Urinary bladder (tissue), 4 donors: ENCODE measurements around the gene NSMCE4A. TPM values are rescaled to one million over a fixed set of nuclear protein-coding genes. Genes with fewer than 3 reads are reported as not detected.
"Not testable (repeated sequence)": the region's sequence is repeated elsewhere in the genome, so short reads cannot be mapped to it uniquely, and the experiment has no call there.

ENCODE experiments used
- DNase-seq: peaks from one replicate; pipeline ENCODE4 v3.0.0-alpha.2; 2015; ENCODE audit errors: extremely low spot score
- H3K27ac ChIP-seq: one replicate; pipeline ENCODE4 v1.5.1; 2013; ENCODE audit warnings: low read depth, mild to moderate bottlenecking, moderate library complexity
- H3K36me3 ChIP-seq: one replicate; pipeline ENCODE4 v1.6.1; 2013; ENCODE audit warnings: mild to moderate bottlenecking, moderate library complexity; ENCODE audit not compliant: insufficient read depth
- H3K4me1 ChIP-seq: one replicate; pipeline ENCODE4 v1.6.1; 2013; ENCODE audit warnings: mild to moderate bottlenecking, moderate library complexity; ENCODE audit not compliant: insufficient read depth
- H3K4me3 ChIP-seq: one replicate; pipeline ENCODE4 v1.5.1; 2013; ENCODE audit warnings: low read depth, low read length
- WGBS: extraction: QIAGEN DNeasy Blood & Tissue Kit; methylation state at CpG from one replicate; pipeline ENCODE4 v1.1.7; 2013; 5-methylcytosine and 5-hydroxymethylcytosine counted together
- polyA plus RNA-seq: library from polyadenylated mRNA; stranded (reverse); fragments of 200-250 nt; gene quantifications from one replicate; pipeline ENCODE4 v1.2.3, GENCODE V29; 2013
- total RNA-seq: library from RNA; depleted of rRNA; stranded (reverse); fragments of >200 nt; gene quantifications from one replicate; pipeline ENCODE4 v1.2.3, GENCODE V29; 2014
- donor health status: healthy with polysubstance abuse.
- donor health status: healthy.

NSMCE4A gene
- total and polyA plus RNA-seq, 2 donors = 60.6 to 94.0 TPM

GRCh38 chr10:121976607-121977006 is 1.6 kb upstream of the NSMCE4A start:
- 90% methylated on average over 6 of the region's 6 CpGs for WGBS
- H3K4me1 ChIP-seq = peaks cover 3% of the 10 kb centered on the region
- no peak for DNase-seq
- H3K4me3 ChIP-seq = no peak overlapping the region
- no peak overlapping the region for H3K27ac ChIP-seq
- no peaks in the 10 kb centered on the region for H3K36me3 ChIP-seq

GRCh38 chr10:121975295-121976086 is 474 bp upstream of the NSMCE4A start:
- Histone ChIP-seq H3K4me3 (peak overlapping the region; percentile 85), H3K36me3 (no peaks in the 10 kb centered on the region), H3K4me1 (peaks cover 3% of the 10 kb centered on the region), H3K27ac (peak overlapping the region; percentile 94)
- DNase-seq = no peak
- 41% methylated on average over 21 of the region's 21 CpGs for WGBS

- H3K4me3 ChIP-seq = peak overlapping the region; percentile 85
- 8% methylated on average over 21 of the region's 21 CpGs for WGBS
- no peak overlapping the region for H3K27ac ChIP-seq
- DNase-seq = no peak
- H3K36me3 ChIP-seq = no peaks in the 10 kb centered on the region
- peaks cover 3% of the 10 kb centered on the region for H3K4me1 ChIP-seq
Measured at GRCh38 chr10:121974019-121974534, 940 bp downstream of the NSMCE4A start.

DNA sequence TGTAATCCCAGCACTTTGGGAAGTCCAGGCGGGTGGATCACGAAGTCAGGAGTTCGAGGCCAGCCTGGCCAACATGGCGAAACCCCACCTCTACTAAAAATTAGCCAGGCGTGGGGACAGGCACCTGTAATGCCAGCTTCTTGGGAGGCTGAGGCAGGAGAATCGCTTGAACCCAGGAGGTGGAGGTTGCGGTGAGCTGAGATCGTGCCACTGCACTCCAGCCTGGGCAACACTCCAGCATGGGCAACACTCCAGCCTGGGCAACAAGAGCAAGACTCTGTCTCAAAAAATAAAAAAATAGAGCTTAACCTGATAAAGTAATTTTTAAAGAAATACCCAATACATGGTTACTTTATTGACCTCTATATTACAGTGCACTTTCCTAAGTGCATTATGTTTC is 5.9 kb downstream of the NSMCE4A start:
- H3K4me1 ChIP-seq, H3K27ac ChIP-seq, H3K36me3 ChIP-seq, H3K4me3 ChIP-seq, DNase-seq: not testable (repeated sequence)
- 91% methylated on average over 8 of the region's 8 CpGs for WGBS

- H3K36me3 ChIP-seq = peaks cover 2% of the 10 kb centered on the region
- 69% methylated on average over 3 of the region's 3 CpGs for WGBS
- DNase-seq = no peak
Measured at GRCh38 chr10:121965996-121966395, 9.0 kb downstream of the NSMCE4A start.

GRCh38 chr10:121961456-121961855 is 13.6 kb downstream of the NSMCE4A start:
- Histone ChIP-seq H3K36me3 (peaks cover 1% of the 10 kb centered on the region), H3K27ac (no peak overlapping the region), H3K4me3 (no peak overlapping the region), H3K4me1 (no peaks in the 10 kb centered on the region)
- no peak for DNase-seq
- 90% methylated on average over 2 of the region's 2 CpGs for WGBS

More at GRCh38 chr10:121965996-121966395, 9.0 kb downstream of the NSMCE4A start:
- H3K4me3 ChIP-seq = no peak overlapping the region
- H3K4me1 ChIP-seq = no peaks in the 10 kb centered on the region
- no peak overlapping the region for H3K27ac ChIP-seq

DNA sequence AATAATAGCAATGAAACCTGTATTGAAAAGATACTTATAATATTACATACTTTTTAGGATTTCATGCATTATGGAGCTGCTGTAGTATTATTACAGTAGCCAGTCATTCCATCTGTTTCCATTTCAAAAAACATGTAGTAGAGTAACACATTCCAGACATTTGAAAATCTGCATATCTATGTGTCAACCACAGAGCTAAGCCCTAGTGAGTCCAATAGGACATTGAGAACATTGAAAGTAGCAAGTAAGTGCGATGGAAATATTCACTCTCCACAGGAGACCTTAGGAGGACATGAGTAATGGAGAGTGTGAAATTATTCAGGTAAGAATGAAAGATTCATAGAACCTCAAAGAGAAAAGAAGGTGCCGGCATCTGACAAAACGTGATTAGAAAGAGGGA is 15.3 kb downstream of the NSMCE4A start:
- no peak overlapping the region for H3K4me3 ChIP-seq
- DNase-seq = no peak
- no peaks in the 10 kb centered on the region for H3K36me3 ChIP-seq
- H3K27ac ChIP-seq = no peak overlapping the region
- WGBS = 93% methylated on average over 3 of the region's 3 CpGs
- no peaks in the 10 kb centered on the region for H3K4me1 ChIP-seq

- Histone ChIP-seq H3K27ac (no peak overlapping the region), H3K36me3 (no peaks in the 10 kb centered on the region), H3K4me1 (no peaks in the 10 kb centered on the region), H3K4me3 (no peak overlapping the region)
- WGBS = 82% methylated on average over 7 of the region's 7 CpGs
- no peak for DNase-seq
Measured at GRCh38 chr10:121956111-121957061, 18.6 kb downstream of the NSMCE4A start.

GRCh38 chr10:121952226-121952625 is 22.8 kb downstream of the NSMCE4A start:
- no peaks in the 10 kb centered on the region for H3K4me1 ChIP-seq
- no peak overlapping the region for H3K4me3 ChIP-seq
- no peak for DNase-seq
- H3K36me3 ChIP-seq = no peaks in the 10 kb centered on the region
- no peak overlapping the region for H3K27ac ChIP-seq
- 92% methylated on average over 5 of the region's 5 CpGs for WGBS

DNA sequence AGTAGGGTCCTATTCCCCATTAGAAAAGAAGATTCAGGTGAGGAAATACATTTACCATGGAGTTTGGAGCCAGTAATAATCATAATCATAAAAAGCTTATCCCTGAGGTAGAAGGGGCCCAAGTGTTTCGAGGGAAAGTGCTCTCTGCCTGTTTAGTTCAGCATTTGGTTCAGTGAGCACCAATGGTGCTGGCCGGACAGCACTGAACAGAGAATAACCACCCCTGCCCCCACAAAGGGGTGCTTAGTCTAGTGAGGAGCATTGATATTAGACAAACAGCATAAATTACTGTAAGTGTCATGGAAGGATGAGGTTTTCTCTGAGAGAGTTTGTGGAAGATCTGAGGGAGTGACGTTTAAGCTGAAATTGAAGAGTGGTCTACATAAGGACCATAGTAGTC is 25.6 kb downstream of the NSMCE4A start:
- H3K4me3 ChIP-seq = no peak overlapping the region
- DNase-seq = no peak
- H3K4me1 ChIP-seq = no peaks in the 10 kb centered on the region
- H3K36me3 ChIP-seq = no peaks in the 10 kb centered on the region
- no peak overlapping the region for H3K27ac ChIP-seq
- whole genome bisulfite sequencing = 56% methylated on average over 3 of the region's 3 CpGs

DNA sequence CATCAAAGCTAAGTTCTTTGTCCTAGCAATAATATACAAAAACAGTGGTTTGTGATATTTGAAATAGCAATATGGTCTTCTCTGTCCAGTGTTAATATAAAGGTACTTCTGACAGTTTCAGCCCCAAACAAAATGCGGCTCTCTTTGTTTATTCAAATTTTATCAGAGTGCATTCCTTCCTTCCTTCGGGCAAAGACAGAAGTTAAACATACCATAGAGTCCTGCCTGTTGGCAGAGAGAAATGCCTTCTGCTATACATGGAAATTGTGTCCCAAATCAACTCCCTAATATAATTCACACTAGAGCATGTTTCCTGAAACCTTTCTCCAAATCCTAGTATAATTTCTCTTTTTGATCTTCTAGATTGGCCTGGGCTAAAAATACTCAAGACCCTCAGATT is 26.0 kb downstream of the NSMCE4A start:
- DNase-seq = no peak
- WGBS = 20% methylated on average over 2 of the region's 2 CpGs
- H3K27ac ChIP-seq = no peak overlapping the region
- no peaks in the 10 kb centered on the region for H3K4me1 ChIP-seq
- no peaks in the 10 kb centered on the region for H3K36me3 ChIP-seq
- no peak overlapping the region for H3K4me3 ChIP-seq

DNA sequence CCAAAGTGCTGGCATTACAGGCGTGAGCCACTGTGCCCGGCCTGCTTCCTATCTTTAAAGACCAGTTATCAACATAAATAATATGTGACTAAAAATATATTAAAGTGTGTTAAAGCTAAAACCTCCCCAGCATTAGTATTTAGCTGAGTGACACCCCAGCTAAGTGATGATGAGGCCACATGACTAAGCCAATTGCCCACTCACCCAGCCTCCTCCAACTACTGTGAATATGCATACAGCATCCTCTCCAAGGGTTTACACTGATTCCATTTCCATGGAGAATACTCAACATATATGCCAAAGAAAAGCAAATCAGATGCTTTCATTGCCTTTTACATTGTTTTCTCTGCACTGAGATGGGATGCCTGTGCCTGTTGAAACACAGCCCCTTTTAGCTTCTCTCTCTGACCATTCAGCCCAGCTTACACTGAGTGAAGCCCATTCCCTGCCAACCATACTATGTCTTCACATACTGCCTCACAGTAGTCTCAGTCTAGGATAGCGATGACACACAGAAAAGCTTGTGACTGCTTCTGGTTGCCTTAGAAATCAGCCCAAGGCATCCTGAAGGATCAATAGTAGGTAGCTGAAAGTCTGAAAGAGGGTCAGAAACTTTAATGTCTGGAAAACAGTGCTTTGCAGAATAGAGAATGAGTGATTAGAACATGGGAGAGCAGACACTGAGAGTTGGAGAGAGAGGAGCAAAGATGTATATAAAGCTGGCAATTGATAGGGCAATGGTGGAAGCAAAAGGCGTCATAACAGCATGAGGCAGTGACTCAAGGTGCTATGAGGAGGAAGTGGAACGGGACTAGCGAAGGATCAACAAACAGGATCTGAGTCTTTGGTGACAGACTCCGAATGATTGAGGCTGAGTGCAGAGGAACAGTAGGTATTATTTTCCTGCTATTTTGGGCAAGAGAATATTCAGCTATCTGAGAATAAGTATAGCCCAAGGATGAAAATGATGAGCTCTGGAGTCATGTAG is 27.4 kb downstream of the NSMCE4A start:
- Histone ChIP-seq H3K27ac (no peak overlapping the region), H3K36me3 (no peaks in the 10 kb centered on the region), H3K4me1 (no peaks in the 10 kb centered on the region), H3K4me3 (no peak overlapping the region)
- no peak for DNase-seq
- whole genome bisulfite sequencing = 75% methylated on average over 7 of the region's 7 CpGs
